ENCODE data around the gene SRCAP. TPM values are rescaled to one million over a fixed set of nuclear protein-coding genes. Genes with fewer than 3 reads are reported as not detected.
"Not testable (repeated sequence)": the region's sequence is repeated elsewhere in the genome, so short reads cannot be mapped to it uniquely, and the experiment has no call there.

Gene SRCAP
- total RNA-seq, 1 experiment from 2014 or later: 57.4 TPM

DNA sequence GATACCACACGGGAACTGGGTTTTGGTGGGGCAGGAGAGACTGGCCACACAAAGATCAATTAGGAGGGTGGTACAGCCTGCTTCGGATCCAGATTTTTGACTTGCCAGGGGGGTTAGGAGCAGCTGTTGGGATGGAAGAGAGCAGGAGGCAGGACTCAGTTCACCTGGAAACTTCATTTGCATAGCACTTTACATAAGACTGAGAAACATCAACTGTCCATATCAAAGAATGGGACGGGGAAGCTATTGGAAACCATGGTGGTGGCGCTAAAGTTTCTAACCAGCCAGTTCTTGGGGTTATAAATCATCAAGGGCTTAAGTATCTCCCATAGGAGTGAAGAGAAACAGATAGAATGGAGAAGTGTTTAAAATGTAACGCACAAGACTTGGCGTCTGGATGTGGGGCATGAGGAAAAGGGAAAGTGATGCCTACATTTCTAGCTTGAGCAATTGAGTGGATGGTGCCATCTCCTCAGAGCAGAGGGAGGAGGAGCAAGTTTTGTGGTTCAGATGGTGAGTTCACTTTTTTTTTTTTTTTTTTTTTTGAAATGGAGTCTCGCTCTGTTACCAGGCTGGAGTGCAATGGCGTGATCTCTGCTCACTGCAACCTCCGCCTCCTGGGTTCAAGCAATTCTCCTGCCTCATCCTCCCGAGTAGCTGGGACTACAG, 6.4 kb upstream of the SRCAP start:
- ChIA-PET POLR2A (no interaction called here), CTCF (interaction anchor here (2.4 kb wide), 1 partner anchor 42 kb away, joined by 6 read pairs; the partner anchor contains the start of gene PRR14)
- H3K9me3 Mint-ChIP-seq (ENCODE audit: unreplicated experiment): no peaks in the 10 kb centered on the region
- H3K27ac Mint-ChIP-seq (ENCODE audit: unreplicated experiment): no peak overlapping the region
- TF ChIP-seq, protein P1, sequence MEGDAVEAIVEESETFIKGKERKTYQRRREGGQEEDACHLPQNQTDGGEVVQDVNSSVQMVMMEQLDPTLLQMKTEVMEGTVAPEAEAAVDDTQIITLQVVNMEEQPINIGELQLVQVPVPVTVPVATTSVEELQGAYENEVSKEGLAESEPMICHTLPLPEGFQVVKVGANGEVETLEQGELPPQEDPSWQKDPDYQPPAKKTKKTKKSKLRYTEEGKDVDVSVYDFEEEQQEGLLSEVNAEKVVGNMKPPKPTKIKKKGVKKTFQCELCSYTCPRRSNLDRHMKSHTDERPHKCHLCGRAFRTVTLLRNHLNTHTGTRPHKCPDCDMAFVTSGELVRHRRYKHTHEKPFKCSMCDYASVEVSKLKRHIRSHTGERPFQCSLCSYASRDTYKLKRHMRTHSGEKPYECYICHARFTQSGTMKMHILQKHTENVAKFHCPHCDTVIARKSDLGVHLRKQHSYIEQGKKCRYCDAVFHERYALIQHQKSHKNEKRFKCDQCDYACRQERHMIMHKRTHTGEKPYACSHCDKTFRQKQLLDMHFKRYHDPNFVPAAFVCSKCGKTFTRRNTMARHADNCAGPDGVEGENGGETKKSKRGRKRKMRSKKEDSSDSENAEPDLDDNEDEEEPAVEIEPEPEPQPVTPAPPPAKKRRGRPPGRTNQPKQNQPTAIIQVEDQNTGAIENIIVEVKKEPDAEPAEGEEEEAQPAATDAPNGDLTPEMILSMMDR (IDR thresholded peaks at IDR 0.05; ENCODE audit: insufficient read depth in 1 of 2, low read depth in 1 of 2, low read length in 1 of 2, severe bottlenecking in 1 of 2, unreplicated experiment in 1 of 2): no peak
- H3K4me3 Mint-ChIP-seq (ENCODE audit: unreplicated experiment): no peak overlapping the region
- H3K27me3 ChIP-seq (replicated peaks; ENCODE audit: control insufficient read depth, insufficient read depth, low read length): no peaks in the 10 kb centered on the region
- DNase-seq: no peak
- no peaks in the 10 kb centered on the region for H3K4me1 ChIP-seq
- intact Hi-C loops (cut with micrococcal nuclease; ENCODE audit: unreplicated experiment): no loop called here
- H3K4me1 Mint-ChIP-seq (ENCODE audit: low read depth, unreplicated experiment): no peaks in the 10 kb centered on the region
- H3K4me3 ChIP-seq (ENCODE audit: low read depth, low read length): no peak overlapping the region
- no peaks in the 10 kb centered on the region for H3K9me3 ChIP-seq
- H3K36me3 ChIP-seq (ENCODE audit: control insufficient read depth, insufficient read depth, low read length): no peaks in the 10 kb centered on the region
- no peaks in the 10 kb centered on the region for H3K36me3 Mint-ChIP-seq (ENCODE audit: insufficient read depth, unreplicated experiment)
- BruUV-seq (replicated peaks): no TSS peak
- H3K27me3 Mint-ChIP-seq (ENCODE audit: insufficient read depth, unreplicated experiment): no peaks in the 10 kb centered on the region

GRCh38 chr16:30694926-30695693, 3.9 kb upstream of the SRCAP start:
- no peak for DNase-seq
- TF ChIP-seq, protein P1 (IDR thresholded peaks at IDR 0.05; ENCODE audit: insufficient read depth in 1 of 2, low read depth in 1 of 2, low read length in 1 of 2, severe bottlenecking in 1 of 2, unreplicated experiment in 1 of 2): no peak
- Histone ChIP-seq H3K36me3 (ENCODE audit: control insufficient read depth, insufficient read depth, low read length) (no peaks in the 10 kb centered on the region), H3K27me3 (replicated peaks; ENCODE audit: control insufficient read depth, insufficient read depth, low read length) (no peaks in the 10 kb centered on the region), H3K4me1 (peaks cover 5% of the 10 kb centered on the region; the same call in 1 of the 2 replicates), H3K4me3 (ENCODE audit: low read depth, low read length) (no peak overlapping the region), H3K9me3 (no peaks in the 10 kb centered on the region)
- ChIA-PET CTCF (interaction anchor here (0.6 to 2.4 kb wide), 3 partner anchors 45 to 265 kb away, joined by 3 to 6 read pairs (median 3); partner anchors contain the start of genes DCTPP1 and PRR14), POLR2A (no interaction called here)
- Mint-ChIP-seq H3K9me3 (ENCODE audit: unreplicated experiment) (no peaks in the 10 kb centered on the region), H3K27ac (ENCODE audit: unreplicated experiment) (no peak overlapping the region), H3K4me1 (ENCODE audit: low read depth, unreplicated experiment) (no peaks in the 10 kb centered on the region), H3K4me3 (ENCODE audit: unreplicated experiment) (no peak overlapping the region), H3K36me3 (ENCODE audit: insufficient read depth, unreplicated experiment) (peaks cover 25% of the 10 kb centered on the region), H3K27me3 (ENCODE audit: insufficient read depth, unreplicated experiment) (no peaks in the 10 kb centered on the region)
- intact Hi-C loops (cut with micrococcal nuclease; ENCODE audit: unreplicated experiment): loop anchor here (1.0 to 5.0 kb wide), 2 partner anchors 37 to 168 kb away; partner anchors contain the start of genes FBRS and ZNF768
- BruUV-seq (replicated peaks): no TSS peak

- POLR2A ChIA-PET; H3K4me1 Mint-ChIP-seq (ENCODE audit: low read depth, unreplicated experiment); H3K27me3 ChIP-seq (replicated peaks; ENCODE audit: control insufficient read depth, insufficient read depth, low read length); H3K27ac Mint-ChIP-seq (ENCODE audit: unreplicated experiment); H3K27me3 Mint-ChIP-seq (ENCODE audit: insufficient read depth, unreplicated experiment); H3K36me3 ChIP-seq (ENCODE audit: control insufficient read depth, insufficient read depth, low read length); H3K9me3 Mint-ChIP-seq (ENCODE audit: unreplicated experiment); H3K4me1 ChIP-seq; BruUV-seq (replicated peaks); DNase-seq; H3K9me3 ChIP-seq; CTCF ChIA-PET; H3K4me3 ChIP-seq (ENCODE audit: low read depth, low read length); H3K4me3 Mint-ChIP-seq (ENCODE audit: unreplicated experiment): not testable (repeated sequence)
- peaks cover 40% of the 10 kb centered on the region for H3K36me3 Mint-ChIP-seq (ENCODE audit: insufficient read depth, unreplicated experiment)
- intact Hi-C loops (cut with micrococcal nuclease; ENCODE audit: unreplicated experiment): loop anchor here (5.0 kb wide), 1 partner anchor 169 kb away; the partner anchor contains the start of gene ZNF768
Observed at GRCh38 chr16:30696646-30697045, 2.3 kb upstream of the SRCAP start.

Measured in Caco-2 (cell line).